HCT116 (cell line): ENCODE measurements around the gene GJC1.

Source experiments
- EZH2 ChIP-seq: fragments of 200-600 bp; sonication (generic); IDR thresholded peaks from 2 replicates; pipeline ENCODE4 v1.6.1; 2017; ENCODE audit warnings: antibody characterized with exemption, mixed run types
- MAX ChIP-seq: IDR thresholded peaks from 2 replicates; pipeline ENCODE4 v1.6.1; 2012
- POLR2A ChIP-seq: IDR thresholded peaks from 2 replicates; pipeline ENCODE4 v1.7.0; 2011; ENCODE audit warnings: borderline replicate concordance; ENCODE audit not compliant: insufficient read depth, insufficient read length; ENCODE audit errors: extremely low read depth
- ZFX ChIP-seq: fragments of 450-650 bp; IDR thresholded peaks from 2 replicates; pipeline ENCODE4 v1.6.1; 2017

DNA sequence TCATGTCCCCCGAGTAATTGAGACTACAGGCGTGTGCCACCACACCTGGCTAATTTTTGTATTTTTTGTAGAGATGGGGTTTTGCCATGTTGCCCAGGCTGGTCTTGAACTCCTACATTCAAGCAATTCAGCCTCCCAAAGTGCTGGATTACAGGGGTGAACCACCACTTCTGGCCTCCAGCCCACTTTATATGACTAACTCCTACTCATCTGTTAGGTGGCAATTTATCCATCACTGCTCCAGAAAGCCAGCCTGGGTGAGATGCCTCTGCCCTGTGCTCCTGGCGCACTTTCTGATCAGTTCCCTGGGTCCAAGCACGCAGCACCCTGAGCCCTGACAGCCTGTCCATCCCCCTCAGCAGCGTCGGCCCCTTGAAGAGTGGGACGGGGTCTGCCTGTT is 41.9 kb downstream of the GJC1 start:
- TF ChIP-seq ZFX (no peak), MAX (no peak), EZH2 (no peak), POLR2A (no peak)
